GM19438 (cell line): ENCODE data around the gene SAMM50.

ENCODE experiments used
- ATAC-seq: cut with Tn5 transposase; IDR thresholded peaks from one replicate; pipeline ENCODE4 v1.9.1; 2021; ENCODE audit warnings: low read depth; ENCODE audit not compliant: unreplicated experiment

SAMM50 gene

GRCh38 chr22:43945632-43946383 is 9.4 kb upstream of the SAMM50 start:
- ATAC-seq = peak; percentile 72

DNA sequence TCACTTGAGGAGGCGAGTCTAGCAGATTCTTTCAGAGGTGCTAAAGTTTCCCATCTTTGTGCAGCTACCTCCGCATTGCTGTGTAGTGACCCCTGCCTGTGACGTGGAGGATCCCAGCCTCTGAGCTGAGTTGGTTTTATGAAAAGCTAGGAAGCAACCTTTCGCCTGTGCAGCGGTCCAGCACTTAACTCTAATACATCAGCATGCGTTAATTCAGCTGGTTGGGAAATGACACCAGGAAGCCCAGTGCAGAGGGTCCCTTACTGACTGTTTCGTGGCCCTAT is 8.9 kb upstream of the SAMM50 start:
- no peak for ATAC-seq

DNA sequence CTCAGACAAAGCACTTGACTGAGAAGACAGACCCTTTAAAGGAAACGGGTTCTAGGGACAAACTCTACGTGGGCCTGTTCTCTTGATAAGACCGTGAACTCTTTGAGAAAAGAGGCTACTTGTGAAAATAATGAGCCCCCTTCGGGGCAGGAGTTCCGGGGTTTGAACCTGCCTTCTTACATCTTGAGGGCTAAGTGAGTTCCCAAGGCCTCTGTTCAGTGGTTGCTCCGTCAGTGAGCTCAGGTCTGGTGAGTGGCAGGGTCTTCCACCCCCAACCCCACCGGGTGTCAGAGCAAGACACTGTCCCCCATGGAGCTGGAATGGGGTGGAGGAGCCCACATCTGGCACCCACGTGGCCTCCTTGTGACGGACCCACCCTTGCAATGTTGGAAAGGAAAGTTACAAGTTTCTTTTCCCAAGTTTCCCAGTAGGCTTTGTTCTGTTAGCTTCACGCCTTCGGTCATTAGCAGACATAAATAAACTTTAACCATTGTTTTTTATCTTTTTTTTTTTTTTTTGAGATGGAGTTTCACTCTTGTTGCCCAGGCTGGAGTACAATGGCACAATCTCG is 6.3 kb upstream of the SAMM50 start:
- ATAC-seq = no peak

DNA sequence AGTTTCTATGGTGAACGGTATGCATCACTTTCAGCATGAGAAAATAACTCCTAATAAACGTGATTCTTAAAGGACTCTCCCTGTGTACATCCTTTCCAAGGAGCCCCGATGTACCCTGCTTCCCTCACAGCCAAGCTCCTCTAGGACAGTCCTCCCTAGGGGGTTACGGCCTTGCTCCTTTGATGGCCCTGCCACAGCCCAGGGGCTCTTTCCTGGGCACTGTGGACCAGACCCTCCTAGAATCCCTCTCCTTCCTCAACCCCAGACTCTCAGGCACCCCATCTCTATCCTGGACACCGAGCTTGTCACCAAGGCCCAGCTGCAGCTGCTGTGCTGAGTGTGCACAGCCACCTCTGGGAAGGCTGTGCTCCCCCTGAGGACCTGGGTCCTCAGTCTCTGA is 3.9 kb upstream of the SAMM50 start:
- no peak for ATAC-seq

DNA sequence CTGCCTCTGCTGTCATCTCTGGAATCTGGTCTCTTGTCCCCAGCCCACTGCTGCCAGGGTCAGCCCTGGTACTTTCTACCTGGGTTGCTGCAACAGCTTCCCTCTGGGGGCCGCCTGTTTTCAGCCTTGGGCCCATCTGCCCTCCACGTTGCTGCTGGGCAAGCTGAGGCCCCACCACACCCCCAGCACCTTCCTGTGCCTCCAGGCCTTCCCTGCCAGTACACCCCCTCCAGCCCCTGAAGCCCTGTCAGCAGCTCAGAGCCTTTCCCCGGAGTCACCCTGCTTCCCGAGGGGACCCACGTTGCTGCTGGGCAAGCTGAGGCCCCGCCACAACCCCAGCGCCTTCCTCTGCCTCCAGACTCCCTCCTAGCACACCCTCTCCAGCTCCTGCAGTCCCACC is 3.3 kb upstream of the SAMM50 start:
- no peak for ATAC-seq

DNA sequence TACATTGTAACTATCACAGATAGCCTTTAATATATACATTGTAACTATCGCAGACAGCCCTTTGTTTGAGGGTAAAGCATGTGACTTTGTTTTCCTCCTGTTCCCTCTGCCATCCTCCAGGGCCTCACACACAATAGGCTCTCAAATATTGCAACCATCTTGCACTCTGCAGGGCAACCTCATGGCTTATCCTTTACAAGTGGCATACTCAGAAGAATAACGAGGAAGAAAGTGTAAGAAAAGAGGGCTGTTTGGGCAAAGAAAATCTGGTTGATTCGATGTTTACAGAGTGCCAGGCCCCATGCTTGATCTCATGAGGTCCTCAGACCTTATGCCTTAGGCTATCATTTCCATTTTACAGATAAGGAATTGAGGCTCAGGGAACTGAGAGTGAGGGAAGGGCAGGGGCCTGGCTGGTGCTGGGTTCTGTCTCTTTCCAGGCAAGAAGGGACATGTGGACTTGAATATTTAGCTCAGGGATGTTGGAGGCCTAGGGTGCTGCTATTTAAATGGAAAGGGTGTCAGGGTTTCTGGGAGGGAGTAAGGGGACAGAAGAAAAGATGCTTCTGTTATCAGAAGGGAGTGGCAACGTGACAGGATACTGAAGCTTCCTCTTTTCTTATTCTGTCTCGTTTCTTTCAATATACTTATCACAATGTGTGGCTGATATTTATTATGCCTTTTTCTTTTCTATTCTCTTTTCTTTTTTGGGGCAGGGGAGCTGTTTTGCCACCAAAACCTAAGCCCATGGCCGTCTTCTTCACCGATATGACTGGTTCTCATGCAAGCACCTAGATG is 1.1 kb upstream of the SAMM50 start:
- no peak for ATAC-seq

DNA sequence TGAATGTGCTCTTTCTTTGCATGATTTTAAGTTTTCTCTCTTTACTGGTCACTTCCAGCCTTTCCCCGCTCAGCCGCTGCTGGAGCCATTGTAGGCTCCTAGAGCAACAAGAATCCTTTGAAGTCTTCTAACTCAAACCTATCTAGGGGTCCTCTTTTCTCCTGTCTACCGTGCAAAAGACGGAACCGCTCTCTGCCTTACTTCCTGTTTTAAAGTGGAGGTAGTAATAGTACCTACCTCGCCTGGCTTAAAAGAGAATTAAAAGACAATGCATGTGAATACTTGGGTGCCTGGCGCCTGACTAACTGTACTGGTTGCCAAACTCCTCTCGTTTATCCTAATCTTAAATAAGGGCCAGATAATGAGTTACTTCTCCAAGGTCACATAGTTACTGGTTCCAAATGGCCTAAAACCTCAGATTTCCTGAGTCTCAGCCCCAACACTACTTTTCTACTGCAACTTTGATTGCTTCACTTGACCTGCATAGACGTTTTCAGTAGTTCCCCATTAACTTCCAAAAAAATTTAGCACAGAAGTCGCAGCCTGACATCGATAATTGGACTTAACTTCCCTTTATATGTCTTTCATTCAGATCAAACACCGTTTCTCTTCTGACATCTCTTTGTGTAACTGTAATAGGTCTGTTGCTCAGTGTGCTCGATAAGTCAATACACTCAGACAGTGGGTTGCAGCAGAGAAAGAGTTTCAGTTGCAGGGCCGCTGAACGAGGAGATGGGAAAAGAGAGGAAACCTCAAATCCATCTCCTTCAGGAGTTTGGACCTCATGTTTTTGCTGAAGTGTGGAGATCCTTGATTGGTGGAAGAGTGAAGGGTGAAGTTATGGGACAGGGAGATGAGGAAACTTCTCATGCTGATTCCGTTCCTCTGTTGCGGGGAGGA is 891 bp downstream of the SAMM50 start:
- ATAC-seq = no peak

DNA sequence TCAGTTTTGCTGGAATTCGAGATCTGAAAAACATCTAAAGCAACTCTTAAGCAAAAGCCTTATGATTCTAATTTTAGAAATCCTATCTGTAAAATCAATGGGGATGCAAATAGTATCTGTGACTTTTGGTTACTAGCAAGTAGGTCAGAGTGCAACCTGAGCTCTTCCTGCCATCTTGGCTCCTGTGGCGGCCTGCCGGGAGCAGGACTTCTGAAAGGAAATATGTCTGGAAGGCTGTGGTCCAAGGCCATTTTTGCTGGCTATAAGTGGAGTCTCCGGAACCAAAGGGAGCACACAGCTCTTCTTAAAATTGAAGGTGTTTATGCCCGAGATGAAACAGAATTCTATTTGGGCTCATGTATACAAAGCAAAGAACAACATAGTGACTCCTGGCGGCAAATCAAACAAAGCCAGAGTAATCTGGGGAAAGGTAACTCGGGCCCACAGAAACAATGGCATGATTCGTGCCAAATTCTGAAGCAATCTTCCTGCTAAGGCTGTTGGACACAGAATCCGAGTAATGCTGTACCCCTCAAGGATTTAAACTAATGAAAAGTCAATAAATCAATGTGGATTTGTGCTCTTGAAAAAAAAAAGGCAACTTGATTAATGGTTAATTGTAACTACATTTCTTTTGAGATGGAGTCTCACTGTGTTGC is 1.7 kb downstream of the SAMM50 start:
- no peak for ATAC-seq

GRCh38 chr22:43957871-43958270 is 2.6 kb downstream of the SAMM50 start:
- no peak for ATAC-seq

GRCh38 chr22:43964314-43964857 is 9.1 kb downstream of the SAMM50 start:
- no peak for ATAC-seq

DNA sequence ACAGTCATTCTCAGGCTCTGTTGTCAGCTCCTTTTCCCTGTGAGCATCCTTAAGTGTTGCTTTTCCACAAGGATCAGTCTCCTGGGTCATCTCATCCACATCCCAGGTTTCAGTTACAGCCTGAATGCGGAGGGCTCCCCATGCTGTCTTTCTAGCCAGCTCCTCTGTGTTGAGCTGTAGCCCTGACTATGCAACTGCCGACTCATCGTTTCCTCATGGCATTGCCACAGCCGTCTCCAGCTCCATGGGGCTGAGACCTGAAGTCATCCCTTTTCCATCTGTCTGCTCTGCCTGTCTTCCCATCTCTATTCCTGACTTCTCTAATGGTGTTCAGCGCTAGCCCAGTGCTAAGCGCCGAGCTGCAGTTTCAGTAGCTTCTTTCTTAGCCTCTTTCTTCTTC is 11.8 kb downstream of the SAMM50 start:
- no peak for ATAC-seq

DNA sequence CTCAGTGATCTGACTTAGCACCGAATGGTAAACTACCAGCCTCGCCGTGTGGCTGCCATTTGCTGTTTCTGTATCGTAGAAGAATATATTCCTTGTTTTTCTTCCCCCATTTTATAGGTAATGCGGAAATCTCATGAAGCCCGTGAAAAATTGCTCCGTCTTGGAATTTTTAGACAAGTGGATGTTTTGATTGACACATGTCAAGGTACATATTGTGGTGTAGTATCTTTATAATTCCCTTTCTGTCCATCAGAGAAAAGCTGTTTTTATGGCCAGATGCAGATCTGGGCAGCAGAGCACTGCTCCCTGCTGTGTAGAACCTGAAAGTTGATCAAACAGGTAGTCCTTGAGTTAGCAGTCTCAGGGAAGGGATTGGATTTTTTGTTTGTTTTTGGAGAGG is 13.4 kb downstream of the SAMM50 start:
- ATAC-seq = no peak

DNA sequence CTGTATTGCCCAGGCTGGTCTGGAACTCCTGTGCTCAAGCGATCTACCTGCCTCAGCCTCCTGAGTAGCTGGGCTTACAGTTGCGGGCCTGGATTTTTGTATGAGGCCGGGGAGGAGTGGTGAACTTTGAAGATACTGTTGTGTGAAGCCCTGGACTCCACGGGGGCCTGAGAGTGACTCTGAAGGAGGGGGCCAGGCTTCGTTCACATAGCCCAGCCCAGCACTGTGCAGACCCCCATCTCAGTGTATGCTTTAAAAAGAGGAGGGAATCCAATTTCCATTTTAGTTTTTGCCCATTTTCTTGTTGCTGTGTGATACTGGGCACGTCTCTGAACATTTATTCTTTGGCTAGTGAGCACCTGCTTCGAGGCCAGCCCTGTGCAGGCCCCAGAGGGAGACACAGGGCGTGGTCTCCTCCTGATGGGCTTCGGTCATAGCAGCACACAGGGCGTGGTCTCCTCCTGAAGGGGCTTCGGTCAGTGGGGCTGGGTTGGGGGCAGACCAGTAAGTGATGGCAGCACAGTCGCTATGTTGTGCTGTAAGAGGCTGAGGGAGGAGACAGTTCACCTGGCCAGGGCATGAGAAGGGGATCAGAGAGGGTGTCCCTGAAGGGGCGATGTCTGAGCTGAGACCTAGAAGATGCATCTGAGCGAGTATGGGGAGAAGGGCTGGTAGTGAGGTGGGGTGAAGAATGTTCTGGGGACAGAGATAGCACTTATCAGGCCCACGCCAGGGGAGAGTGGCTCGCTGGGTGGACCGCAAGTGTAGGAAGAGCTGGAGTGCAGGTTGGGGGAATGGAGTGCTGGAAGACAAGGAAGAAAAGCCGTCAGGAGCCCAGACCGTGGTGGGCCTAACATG is 14.0 kb downstream of the SAMM50 start:
- no peak for ATAC-seq

DNA sequence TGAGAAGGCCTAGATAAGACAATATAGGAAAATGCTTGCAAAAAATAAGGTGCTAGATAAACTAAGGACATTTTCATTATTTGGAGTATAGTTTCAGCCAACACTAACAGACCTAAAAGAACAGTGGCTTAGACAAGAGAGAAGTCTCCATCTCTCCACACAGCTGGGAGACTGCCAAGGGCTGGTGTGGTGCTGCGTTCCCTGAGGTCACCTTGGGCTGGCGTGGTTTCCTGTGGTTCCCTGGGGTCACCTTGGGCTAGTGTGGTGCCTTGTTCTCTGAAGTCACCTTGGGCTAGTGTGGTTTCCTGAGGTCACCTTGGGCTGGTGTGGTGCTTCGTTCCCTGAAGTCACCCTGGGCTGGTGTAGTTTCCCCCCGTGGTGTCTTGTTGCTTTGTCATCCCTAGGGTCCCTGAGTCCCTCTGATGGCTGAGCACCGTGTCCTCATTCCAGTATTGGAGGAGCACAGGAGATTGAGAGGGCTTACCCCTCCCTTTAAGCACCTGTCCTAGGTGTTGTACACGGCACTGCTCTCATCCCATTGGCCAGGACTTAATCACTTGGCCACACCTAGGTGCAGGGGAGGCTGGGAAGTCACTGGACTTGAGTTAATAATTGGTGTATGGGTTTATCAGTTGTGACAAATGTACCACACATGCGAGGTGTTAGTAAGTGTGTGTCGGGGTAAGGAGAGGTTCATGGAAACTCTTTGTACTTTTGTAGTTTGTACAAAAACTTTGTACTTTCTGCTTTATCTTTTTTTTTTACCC is 14.9 kb downstream of the SAMM50 start:
- ATAC-seq = no peak

DNA sequence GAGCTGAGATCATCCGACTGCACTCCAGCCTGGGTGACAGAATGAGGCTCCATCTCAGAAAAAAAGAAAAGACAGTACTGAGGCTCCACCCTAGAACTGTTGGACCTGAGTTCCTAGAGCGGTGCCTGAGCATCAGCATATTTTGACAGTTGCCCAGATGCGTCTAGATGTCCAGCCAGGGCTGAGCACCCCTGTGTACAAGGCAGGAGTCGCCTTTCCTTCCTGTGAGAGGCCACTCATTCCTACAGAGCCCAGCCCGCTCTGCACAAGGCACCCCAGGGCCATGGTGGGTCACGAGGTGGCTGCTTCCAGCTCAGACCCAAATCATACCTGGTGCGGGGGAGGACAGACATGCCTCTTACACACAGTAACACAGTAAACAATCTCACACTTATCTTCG is 15.9 kb downstream of the SAMM50 start:
- ATAC-seq = no peak

DNA sequence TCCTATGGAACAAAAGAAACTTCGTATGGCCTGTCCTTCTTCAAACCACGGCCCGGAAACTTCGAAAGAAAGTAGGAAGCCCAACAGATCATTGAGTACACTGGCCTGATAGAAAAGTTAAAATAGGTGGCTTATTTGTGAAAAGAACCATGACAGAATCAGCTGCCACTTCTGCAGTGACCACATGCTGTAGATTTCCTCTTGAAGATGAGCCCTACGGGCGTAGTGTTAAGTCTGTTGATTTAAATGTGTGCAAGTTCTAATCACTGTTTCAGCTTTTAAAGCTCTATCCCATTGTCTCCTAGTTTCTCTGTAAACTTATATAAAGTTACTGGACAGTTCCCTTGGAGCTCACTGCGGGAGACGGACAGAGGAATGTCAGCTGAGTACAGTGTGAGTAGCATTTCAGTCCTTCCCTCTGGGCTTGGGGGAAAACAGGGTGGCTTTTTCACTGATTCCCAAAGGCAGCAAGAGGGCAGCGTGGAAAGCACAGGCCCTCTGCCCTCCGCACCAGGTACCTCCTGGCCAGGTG is 17.8 kb downstream of the SAMM50 start:
- ATAC-seq = no peak

- ATAC-seq = no peak
Measured at GRCh38 chr22:43974028-43974545, 18.8 kb downstream of the SAMM50 start.

DNA sequence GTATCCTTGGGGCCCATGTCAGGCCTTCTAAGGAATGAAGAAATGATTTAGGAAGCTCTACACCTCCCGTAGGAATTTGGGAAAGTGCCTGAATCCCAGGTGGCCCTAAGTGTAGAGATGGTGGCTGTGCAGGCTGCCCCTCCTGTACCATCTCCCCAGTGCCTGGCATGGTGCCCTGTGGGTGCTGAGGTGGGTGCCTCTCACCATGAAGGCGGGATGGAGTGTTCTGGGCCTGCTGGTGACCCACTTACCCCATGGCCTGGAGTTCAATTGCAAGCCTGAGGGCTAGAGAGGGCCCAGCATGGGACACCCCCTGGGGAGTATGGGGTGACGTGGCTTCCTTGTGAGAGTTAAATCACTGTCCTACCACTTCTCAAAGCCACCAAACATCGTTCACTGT is 19.8 kb downstream of the SAMM50 start:
- ATAC-seq = no peak
